B cell (primary cell): ENCODE data around the gene PTPRM. TPM values are rescaled to one million over a fixed set of nuclear protein-coding genes. Genes with fewer than 3 reads are reported as not detected.

Experiments
- ATAC-seq: fragments of 200-7000 bp; cut with Tn5 transposase; one replicate; pipeline ENCODE4 v1.10.0; 2021; ENCODE audit warnings: low read depth, mild to moderate bottlenecking, moderate number of reproducible peaks, moderate library complexity
- CTCF ChIA-PET: fragments of 350-600 bp; sonication (Branson Sonifier 250); formaldehyde crosslinking; loops from one replicate; lab custom pipeline; 2021; ENCODE audit warnings: antibody characterized with exemption, inconsistent platforms; lab: Charles Lee
- POLR2A ChIA-PET: fragments of 350-600 bp; sonication (Branson Sonifier 250); formaldehyde crosslinking; loops from one replicate; lab custom pipeline; 2021; ENCODE audit warnings: antibody characterized with exemption; lab: Charles Lee
- DNase-seq: peaks from one replicate; pipeline ENCODE4 v3.0.0; 2013
- H2AFZ ChIP-seq: 2 replicates; pipeline ENCODE4 v1.6.1; 2012; ENCODE audit warnings: mild to moderate bottlenecking, low read depth, low read length; ENCODE audit not compliant: insufficient read depth, poor library complexity, severe bottlenecking
- H3K27ac ChIP-seq, 2 donors: 1 replicate in 1 of 2; 2 replicates in 1 of 2; pipeline ENCODE4 v1.5.1; 2012 to 2013; ENCODE audit warnings: low read length in 2 of 2, mild to moderate bottlenecking in 2 of 2, moderate library complexity in 1 of 2
- H3K27me3 ChIP-seq, 4 experiments: fragments of 200-600 bp in 1 of 4; sonication (generic) in 1 of 4; replicated peaks in 1 of 4; 1 replicate in 2 of 4; 2 replicates in 2 of 4; pipeline versions ENCODE4 v1.6.1 to v1.7.0; 2013 to 2016; ENCODE audit warnings: low read length in 3 of 4, mild to moderate bottlenecking in 2 of 4, mixed read lengths in 1 of 4, moderate library complexity in 1 of 4; ENCODE audit not compliant: insufficient read depth in 4 of 4, control insufficient read depth in 3 of 4; ENCODE audit errors: control extremely low read depth in 1 of 4
- H3K36me3 ChIP-seq, 2 experiments: replicated peaks in 1 of 2; 1 replicate in 1 of 2; 2 replicates in 1 of 2; pipeline versions ENCODE4 v1.6.1 to v1.7.1; 2013; ENCODE audit warnings: low read length in 1 of 2; ENCODE audit not compliant: insufficient read depth in 2 of 2, control insufficient read depth in 1 of 2; ENCODE audit errors: control extremely low read depth in 1 of 2, extremely low read depth in 1 of 2
- H3K4me1 ChIP-seq, 2 donors: fragments of 200-600 bp in 1 of 2; sonication (generic) in 1 of 2; 1 replicate in 1 of 2; 2 replicates in 1 of 2; pipeline versions ENCODE4 v1.5.1 to v1.6.1; 2013 to 2017; ENCODE audit warnings: low read length in 2 of 2; ENCODE audit not compliant: control insufficient read depth in 2 of 2, insufficient read depth in 2 of 2
- H3K4me2 ChIP-seq: replicated peaks from 2 replicates; pipeline ENCODE3; 2012; ENCODE audit warnings: mild to moderate bottlenecking, low read depth, low read length; ENCODE audit not compliant: poor library complexity, severe bottlenecking
- H3K4me3 ChIP-seq, 5 experiments: fragments of 200-600 bp in 1 of 5; sonication (generic) in 1 of 5; 1 replicate in 3 of 5; 2 replicates in 2 of 5; pipeline versions ENCODE4 v1.5.1 to v1.7.0; 2011 to 2016; ENCODE audit warnings: low read length in 4 of 5, mild to moderate bottlenecking in 4 of 5, low read depth in 2 of 5, control low read depth in 1 of 5, moderate library complexity in 1 of 5; ENCODE audit not compliant: insufficient read depth in 1 of 5; ENCODE audit errors: control extremely low read depth in 1 of 5, extremely low read depth in 1 of 5
- H3K79me2 ChIP-seq: fragments of 200-600 bp; sonication (generic); one replicate; pipeline ENCODE4 v1.6.0; 2016; ENCODE audit warnings: low read length; ENCODE audit not compliant: control insufficient read depth, insufficient read depth
- H3K9ac ChIP-seq: fragments of 200-600 bp; sonication (generic); 2 replicates; pipeline ENCODE4 v1.6.1; 2017; ENCODE audit warnings: mild to moderate bottlenecking, low read length, moderate library complexity
- H3K9me3 ChIP-seq, 3 donors: one replicate each; pipeline versions ENCODE4 v1.6.1 to v1.7.1; 2013; ENCODE audit warnings: low read length in 2 of 3; ENCODE audit not compliant: control insufficient read depth in 2 of 3, insufficient read depth in 1 of 3; ENCODE audit errors: control extremely low read depth in 1 of 3
- H4K20me1 ChIP-seq: 2 replicates; pipeline ENCODE4 v1.6.0; 2012; ENCODE audit warnings: mild to moderate bottlenecking, low read length; ENCODE audit not compliant: insufficient read depth, control insufficient read depth, poor library complexity, severe bottlenecking
- H3K27ac Mint-ChIP-seq: one replicate; pipeline ENCODE4 v1.8.0; 2021; ENCODE audit warnings: mixed read lengths
- H3K27me3 Mint-ChIP-seq: one replicate; pipeline ENCODE4 v1.8.0; 2021; ENCODE audit warnings: mixed read lengths
- H3K4me1 Mint-ChIP-seq: one replicate; pipeline ENCODE4 v1.8.0; 2021; ENCODE audit warnings: mixed read lengths
- H3K4me3 Mint-ChIP-seq: one replicate; pipeline ENCODE4 v1.8.0; 2021; ENCODE audit warnings: mixed read lengths
- H3K9me3 Mint-ChIP-seq: one replicate; pipeline ENCODE4 v1.8.0; 2022; ENCODE audit warnings: mixed read lengths; ENCODE audit not compliant: insufficient read depth
- EZH2 ChIP-seq: IDR thresholded peaks from 2 replicates; pipeline ENCODE4 v1.6.1; 2012; ENCODE audit warnings: borderline replicate concordance, low read depth, mild to moderate bottlenecking, moderate library complexity, low read length; ENCODE audit not compliant: insufficient read depth, poor library complexity, severe bottlenecking
- WGBS: methylation state at CpG from one replicate; pipeline ENCODE4 v1.1.5; 2013; ENCODE audit warnings: missing lambda C conversion rate; ENCODE audit not compliant: insufficient coverage; 5-methylcytosine and 5-hydroxymethylcytosine counted together
- intact Hi-C: fragments of 100-400 bp; cut with micrococcal nuclease; formaldehyde crosslinking; loops from one replicate; pipeline ENCODE4 v1.10.0; 2022
- polyA plus RNA-seq: library from polyadenylated mRNA; depleted of rRNA; stranded (reverse); fragments of >200 nt; gene quantifications from 2 replicates; pipeline ENCODE4 v1.2.3, GENCODE V29; 2012
- total RNA-seq, 2 donors: library from RNA; stranded (reverse); fragments of 120-200 nt in 1 of 2; gene quantifications; 1 replicate in 1 of 2; 2 replicates in 1 of 2; pipeline versions ENCODE4 v1.2.3 to v1.2.4, GENCODE V29; 2013 to 2022
- TF ChIP-seq, protein P1 (sequence below): fragments of 200-600 bp; IDR thresholded peaks from one replicate; pipeline ENCODE4 v1.8.0; 2022; ENCODE audit warnings: antibody characterized with exemption, mild to moderate bottlenecking

The PTPRM gene
- total and polyA plus RNA-seq, 2 donors (not counting 1 experiment from before 2014, with no cell fraction given): 0.20 to 0.89 TPM

DNA sequence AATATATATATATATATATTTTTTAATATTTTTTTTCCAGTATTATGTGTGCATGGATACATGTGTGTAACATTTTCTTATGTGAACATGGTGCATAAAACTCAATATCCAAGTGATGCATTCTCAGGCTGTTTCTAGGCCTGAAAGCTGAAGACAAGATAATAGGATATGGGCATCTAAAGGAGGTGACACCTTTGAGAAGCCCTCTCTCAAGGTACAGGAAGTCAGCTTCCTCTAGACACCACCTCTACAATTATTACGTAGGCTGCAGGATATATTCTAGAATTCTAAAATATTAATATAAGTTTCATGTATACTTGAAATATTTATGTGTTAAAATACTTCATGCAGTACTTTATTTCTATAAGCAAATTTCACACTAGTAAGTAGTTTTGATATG lies 327.5 kb downstream of the PTPRM start:
- Mint-ChIP-seq H3K27ac (no peak overlapping the region), H3K9me3 (no peaks in the 10 kb centered on the region), H3K27me3 (no peaks in the 10 kb centered on the region), H3K4me3 (no peak overlapping the region), H3K4me1 (no peaks in the 10 kb centered on the region)
- Histone ChIP-seq H3K4me1 (no peaks in the 10 kb centered on the region), H3K27ac (no peak overlapping the region), H2AFZ (no peak overlapping the region), H3K9me3 (no peaks in the 10 kb centered on the region), H3K27me3 (no peaks in the 10 kb centered on the region), H4K20me1 (no peaks in the 10 kb centered on the region), H3K36me3 (no peaks in the 10 kb centered on the region), H3K4me3 (no peak overlapping the region), H3K9ac (no peak overlapping the region), H3K4me2 (no peak overlapping the region), H3K79me2 (no peaks in the 10 kb centered on the region)
- ATAC-seq: no peak
- intact Hi-C loops: no loop called here
- ChIA-PET POLR2A (no interaction called here), CTCF (no interaction called here)
- no peak for DNase-seq
- no CpG with 5 or more reads among the region's 1 CpG for WGBS
- no peak for TF ChIP-seq EZH2
- TF ChIP-seq, protein P1, sequence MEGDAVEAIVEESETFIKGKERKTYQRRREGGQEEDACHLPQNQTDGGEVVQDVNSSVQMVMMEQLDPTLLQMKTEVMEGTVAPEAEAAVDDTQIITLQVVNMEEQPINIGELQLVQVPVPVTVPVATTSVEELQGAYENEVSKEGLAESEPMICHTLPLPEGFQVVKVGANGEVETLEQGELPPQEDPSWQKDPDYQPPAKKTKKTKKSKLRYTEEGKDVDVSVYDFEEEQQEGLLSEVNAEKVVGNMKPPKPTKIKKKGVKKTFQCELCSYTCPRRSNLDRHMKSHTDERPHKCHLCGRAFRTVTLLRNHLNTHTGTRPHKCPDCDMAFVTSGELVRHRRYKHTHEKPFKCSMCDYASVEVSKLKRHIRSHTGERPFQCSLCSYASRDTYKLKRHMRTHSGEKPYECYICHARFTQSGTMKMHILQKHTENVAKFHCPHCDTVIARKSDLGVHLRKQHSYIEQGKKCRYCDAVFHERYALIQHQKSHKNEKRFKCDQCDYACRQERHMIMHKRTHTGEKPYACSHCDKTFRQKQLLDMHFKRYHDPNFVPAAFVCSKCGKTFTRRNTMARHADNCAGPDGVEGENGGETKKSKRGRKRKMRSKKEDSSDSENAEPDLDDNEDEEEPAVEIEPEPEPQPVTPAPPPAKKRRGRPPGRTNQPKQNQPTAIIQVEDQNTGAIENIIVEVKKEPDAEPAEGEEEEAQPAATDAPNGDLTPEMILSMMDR: no peak

- Mint-ChIP-seq H3K4me1 (no peaks in the 10 kb centered on the region), H3K27me3 (no peaks in the 10 kb centered on the region), H3K4me3 (no peak overlapping the region), H3K27ac (no peak overlapping the region), H3K9me3 (no peaks in the 10 kb centered on the region)
- H3K9me3 ChIP-seq: no peaks in the 10 kb centered on the region
- POLR2A ChIA-PET: no interaction called here
- CTCF ChIA-PET: no interaction called here
- H3K4me3 ChIP-seq: no peak overlapping the region
- no peaks in the 10 kb centered on the region for H3K36me3 ChIP-seq
- no peaks in the 10 kb centered on the region for H4K20me1 ChIP-seq
- H3K27me3 ChIP-seq: no peaks in the 10 kb centered on the region
- H3K9ac ChIP-seq: no peak overlapping the region
- no peaks in the 10 kb centered on the region for H3K79me2 ChIP-seq
- 82% methylated on average over 4 of the region's 5 CpGs for WGBS
- TF ChIP-seq EZH2: no peak
- TF ChIP-seq, protein P1: no peak
- H3K4me1 ChIP-seq: no peaks in the 10 kb centered on the region
- no peak overlapping the region for H3K27ac ChIP-seq
- no peak overlapping the region for H3K4me2 ChIP-seq
- intact Hi-C loops: no loop called here
- ATAC-seq (no peak), DNase-seq (no peak)
- no peak overlapping the region for H2AFZ ChIP-seq
These were observed 328.2 kb downstream of the PTPRM start for GRCh38 chr18:7895346-7895745.
